Activated CD4-positive, CD25-positive, alpha-beta regulatory T cell treated with anti-CD3 and anti-CD28 coated beads, Interleukin-2, amount 50 U/mL, for 72 hours (primary cell): Measurements from ENCODE around the gene AAMDC.

Source experiments
- DNase-seq: peaks from one replicate; pipeline ENCODE4 v3.0.0; 2021

Gene AAMDC

GRCh38 chr11:77820565-77821348 lies at the start of gene AAMDC, which contains the start of gene RSF1:
Gene AAMDC (plus strand): TSS chr11:77821144. CDS start chr11:77842497, 21,353 bp downstream.
Gene RSF1 (minus strand): TSS chr11:77820722. CDS start chr11:77820714, 8 bp downstream.
- peak; percentile 94 for DNase-seq

- no peak for DNase-seq
Observed at GRCh38 chr11:77775936-77776335, 45.0 kb upstream of the AAMDC start.

DNA sequence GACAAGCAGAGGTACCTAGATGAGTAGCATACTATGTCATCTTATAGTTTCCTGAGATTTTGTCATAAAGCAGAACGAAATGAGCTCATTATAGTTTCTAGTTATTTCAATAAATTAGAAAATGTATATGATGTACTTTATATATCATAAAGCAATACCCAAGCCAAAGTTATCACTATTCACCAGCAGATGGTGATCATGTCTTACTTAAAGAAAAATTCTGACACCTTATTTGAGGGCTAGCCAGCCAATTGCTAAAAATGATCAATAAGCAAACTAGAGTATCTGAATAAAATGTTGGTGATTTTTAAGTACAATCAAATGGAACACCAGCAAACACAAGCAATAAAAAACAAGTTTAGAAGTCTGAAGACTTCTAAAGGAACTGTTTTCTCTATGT lies 44.5 kb upstream of the AAMDC start:
- DNase-seq, result no peak

DNA sequence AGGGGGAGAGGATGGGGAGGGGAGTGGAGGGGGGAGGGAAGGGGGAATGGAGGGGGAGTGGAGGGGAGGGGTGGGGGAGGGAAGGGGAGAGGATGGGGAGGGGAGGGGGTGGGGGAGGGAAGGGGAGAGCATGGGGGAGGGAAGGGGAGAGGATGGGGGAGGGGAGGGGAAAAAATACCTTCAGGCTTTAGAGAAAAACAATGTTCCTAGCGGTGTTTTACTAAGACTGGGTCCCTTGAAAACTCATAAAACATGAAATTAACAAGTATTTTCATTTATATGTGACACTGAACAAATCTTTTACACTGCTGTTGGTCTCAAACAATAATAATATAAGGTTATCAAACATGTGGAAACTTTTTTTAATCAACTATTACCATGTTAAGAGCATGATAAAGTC lies 42.8 kb upstream of the AAMDC start:
- DNase-seq, result no peak

GRCh38 chr11:77778549-77778948 lies 42.4 kb upstream of the AAMDC start:
- no peak for DNase-seq

GRCh38 chr11:77779935-77780334 lies 41.0 kb upstream of the AAMDC start:
- DNase-seq, result no peak

DNA sequence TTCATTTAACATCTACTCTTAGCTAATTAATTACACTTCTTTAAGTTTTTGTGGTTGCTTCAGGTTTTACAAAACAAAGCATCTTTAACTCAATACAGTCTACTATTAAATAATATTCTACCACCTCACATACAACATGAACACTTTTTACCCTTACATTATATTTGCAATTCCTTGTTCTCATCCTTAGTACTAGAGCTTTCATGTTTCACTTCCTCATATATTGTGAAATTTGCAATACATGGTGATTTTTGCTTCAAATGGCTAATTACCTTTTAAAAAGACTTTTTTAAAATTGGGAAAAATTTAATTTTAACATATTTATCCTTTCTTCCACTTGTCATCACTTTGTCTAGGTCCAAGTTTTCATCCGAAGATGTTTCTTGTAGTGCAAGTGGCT lies 37.9 kb upstream of the AAMDC start:
- no peak for DNase-seq

DNA sequence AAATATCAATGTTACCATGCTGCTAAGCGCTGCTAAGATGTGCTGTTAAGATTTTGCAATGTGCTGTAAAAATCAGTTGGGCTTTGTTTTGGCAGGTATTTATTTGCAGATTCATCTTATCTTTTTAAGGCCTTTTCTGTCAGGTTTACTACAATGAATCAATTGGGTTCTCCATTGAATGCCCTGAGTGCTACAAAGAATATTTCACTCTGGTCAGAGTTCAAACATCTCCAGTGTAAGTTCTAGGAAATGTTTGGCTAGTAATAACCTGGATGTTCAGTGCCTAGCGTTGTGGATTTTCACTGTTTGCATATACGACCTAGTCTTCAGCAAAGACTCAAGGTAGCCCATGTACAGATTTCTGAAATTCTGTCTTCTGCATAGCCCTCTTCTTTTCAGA lies 36.4 kb upstream of the AAMDC start:
- no peak for DNase-seq

- no peak for DNase-seq
Observed at GRCh38 chr11:77789061-77789730, 31.7 kb upstream of the AAMDC start.

- no peak for DNase-seq
Observed at GRCh38 chr11:77789731-77790476, 31.0 kb upstream of the AAMDC start.

DNA sequence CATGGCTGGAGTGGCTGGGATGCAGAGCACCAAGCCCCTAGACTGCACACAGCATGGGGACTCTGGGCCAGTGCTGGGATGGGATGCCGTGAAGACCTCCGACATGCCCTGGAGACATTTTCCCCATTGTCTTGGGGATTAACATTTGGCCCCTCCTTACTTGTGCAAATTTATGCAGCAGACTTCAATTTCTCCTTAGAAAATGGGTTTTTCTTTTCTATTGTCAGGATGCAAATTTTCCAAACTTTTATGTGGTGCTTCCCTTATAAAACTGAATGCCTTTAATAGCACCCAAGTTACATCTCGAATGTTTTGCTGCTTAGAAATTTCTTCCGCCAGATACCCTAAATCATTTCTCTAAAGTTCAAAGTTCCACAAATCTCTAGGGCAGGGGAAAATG lies 29.6 kb upstream of the AAMDC start:
- DNase-seq, result no peak

GRCh38 chr11:77793972-77794371 lies 27.0 kb upstream of the AAMDC start:
- no peak for DNase-seq

GRCh38 chr11:77799338-77799737 lies 21.6 kb upstream of the AAMDC start:
- no peak for DNase-seq

- no peak for DNase-seq
Observed at GRCh38 chr11:77800449-77800848, 20.5 kb upstream of the AAMDC start.

GRCh38 chr11:77801477-77801876 lies 19.5 kb upstream of the AAMDC start:
- DNase-seq, result no peak

DNA sequence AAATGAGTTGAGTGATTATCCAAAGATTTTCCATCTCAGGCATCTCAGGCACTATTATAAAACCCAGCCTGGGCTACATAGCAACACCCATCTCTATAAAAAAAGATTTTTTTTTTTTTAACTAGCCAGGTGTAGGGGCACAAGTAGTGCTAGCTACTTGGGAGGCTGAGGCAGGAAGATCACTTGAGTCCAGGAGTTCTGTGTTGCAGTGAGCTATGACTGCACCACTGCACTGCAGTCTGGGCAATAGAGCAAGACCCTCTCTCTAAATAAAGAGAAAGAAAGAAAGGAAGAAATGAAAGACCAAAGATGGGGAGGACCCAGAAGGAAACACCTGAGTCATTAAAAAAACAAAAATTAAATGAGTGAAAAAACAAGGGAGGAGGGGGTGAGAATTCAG lies 14.5 kb upstream of the AAMDC start:
- DNase-seq, result no peak

DNA sequence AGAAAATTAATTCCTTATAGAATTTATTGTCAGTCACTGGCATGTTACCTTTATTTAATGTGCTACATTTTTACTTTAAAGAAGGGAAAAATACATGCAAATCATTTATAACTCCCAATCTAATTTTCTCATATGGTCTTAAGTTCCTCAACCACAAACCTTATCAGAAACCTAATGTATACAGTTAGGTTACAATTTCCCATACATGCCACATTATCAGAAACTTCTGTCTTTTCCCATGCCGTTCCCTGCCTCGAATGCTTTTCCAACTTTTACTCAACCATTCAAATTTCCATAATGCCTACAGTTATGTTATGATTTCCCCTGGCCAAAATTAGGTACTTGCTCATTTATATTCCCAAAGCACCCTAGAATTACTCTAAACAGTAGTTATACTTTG lies 14.0 kb upstream of the AAMDC start:
- DNase-seq, result no peak

- no peak for DNase-seq
Observed at GRCh38 chr11:77813256-77813655, 7.7 kb upstream of the AAMDC start.

DNA sequence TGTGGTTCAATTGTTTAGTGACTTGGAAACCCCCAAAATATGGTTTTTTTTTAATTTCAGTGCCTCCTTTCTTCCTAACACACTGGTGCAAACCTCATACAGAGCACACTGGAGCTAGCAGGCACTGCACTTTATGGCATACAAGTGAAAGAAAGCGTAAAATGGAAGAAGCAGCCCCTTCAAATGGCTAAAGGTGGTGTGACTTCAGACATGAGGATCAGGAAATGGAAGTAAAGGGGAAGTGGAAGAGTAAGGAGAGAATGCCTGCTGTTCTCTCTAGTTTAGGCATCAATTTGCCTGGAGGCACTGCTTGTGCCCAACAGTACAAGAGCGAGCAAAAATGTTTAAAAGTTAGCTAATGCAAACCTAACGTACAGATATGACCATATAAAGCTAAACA lies 6.1 kb upstream of the AAMDC start:
- no peak for DNase-seq

DNA sequence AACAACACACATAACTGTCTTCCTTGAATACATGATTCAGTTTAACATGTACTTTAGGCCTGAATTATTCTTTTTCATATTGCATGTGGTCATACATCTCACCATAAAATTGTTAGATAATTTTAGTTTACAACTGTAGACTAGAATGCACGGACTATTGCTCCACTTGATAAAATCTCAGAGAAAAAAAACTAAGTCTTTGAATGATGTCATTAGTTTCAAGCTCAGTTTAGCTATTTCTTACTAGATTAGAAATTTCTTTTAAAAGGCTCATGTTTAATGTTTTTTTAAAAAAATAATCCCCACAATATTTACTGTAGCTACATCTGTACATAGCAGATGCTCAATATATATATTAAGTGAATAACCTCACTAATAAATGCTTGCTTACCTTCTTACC lies 5.5 kb upstream of the AAMDC start:
- DNase-seq, result no peak

DNA sequence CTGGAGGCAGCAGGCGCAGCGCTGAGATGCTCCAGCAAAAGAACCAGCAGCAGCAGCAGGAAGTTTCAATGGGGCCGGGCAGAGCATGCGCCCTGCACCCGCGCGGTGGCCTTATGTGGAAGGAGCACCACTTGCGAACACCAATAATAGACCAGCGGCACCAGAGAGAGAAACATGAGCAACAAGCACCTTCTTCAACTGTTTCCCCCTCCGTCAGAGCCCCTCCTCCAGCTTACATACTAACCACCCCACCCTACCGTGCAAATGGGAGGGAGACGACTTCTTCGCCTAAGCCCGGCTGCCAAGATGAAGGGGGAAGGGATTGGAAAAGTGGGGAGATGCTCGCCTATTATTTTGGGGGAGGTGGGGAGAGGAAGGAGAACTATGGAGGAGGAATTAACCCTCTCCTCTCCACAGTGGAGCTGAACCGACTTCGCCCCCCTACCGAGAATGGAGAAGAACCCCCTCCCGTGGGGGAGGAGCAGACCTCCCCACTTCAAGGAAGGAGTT lies 1.5 kb upstream of the AAMDC start:
- peak; percentile 77 for DNase-seq

GRCh38 chr11:77819921-77820564 lies 901 bp upstream of the AAMDC start:
- peak; percentile 48 for DNase-seq

DNA sequence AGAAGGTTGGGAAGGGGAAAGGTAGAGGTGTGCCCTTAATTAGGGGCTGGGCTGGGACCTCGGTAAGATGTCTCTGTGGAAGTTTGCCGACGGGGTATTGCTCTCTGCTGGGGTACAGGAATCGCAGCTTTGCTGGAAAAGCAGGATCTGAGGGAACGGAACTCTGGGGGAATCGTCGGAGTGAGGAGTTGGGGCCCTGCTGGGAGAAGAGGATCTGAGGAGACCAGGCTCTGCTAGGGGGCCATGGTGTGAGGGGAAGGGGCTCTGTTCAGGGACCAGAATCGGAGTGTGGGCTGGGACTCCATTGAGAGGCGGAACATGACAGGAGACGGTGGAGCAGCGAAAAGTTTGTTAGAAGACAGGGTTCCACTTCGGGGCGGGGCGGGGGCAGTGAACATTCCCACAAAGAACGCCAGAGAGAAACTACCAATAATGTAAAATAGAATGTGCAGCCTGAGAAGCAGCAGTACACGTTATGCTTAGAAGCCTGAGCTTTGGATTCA lies 456 bp downstream of the AAMDC start:
- peak; percentile 31 for DNase-seq
